Muscle of arm (tissue), 12 donors: Measurements from ENCODE around the gene DSCAM. TPM values are rescaled to one million over a fixed set of nuclear protein-coding genes. Genes with fewer than 3 reads are reported as not detected.

Experiments used
- DNase-seq: peaks from one replicate; pipeline ENCODE4 v3.0.0-alpha.2; 2013
- polyA plus RNA-seq, 12 donors: library from polyadenylated mRNA; unstranded; fragments of 120-200 nt; gene quantifications; one replicate each; pipeline ENCODE4 v1.2.1, GENCODE V29; 2013; ENCODE audit not compliant: insufficient read length in 12 of 12

DSCAM gene
- polyA plus RNA-seq, 12 donors = 0.54 to 2.2 (median 1.4) TPM; not detected in 1

- no peak for DNase-seq
Observed at GRCh38 chr21:40139636-40140035, 707.3 kb downstream of the DSCAM start.

- no peak for DNase-seq
Observed at GRCh38 chr21:40136571-40136970, 710.4 kb downstream of the DSCAM start.

GRCh38 chr21:40134731-40135492 lies 712.0 kb downstream of the DSCAM start:
- DNase-seq = no peak

- no peak for DNase-seq
Observed at GRCh38 chr21:40130476-40130875, 716.5 kb downstream of the DSCAM start.

GRCh38 chr21:40129809-40130208 lies 717.1 kb downstream of the DSCAM start:
- no peak for DNase-seq

- no peak for DNase-seq
Observed at GRCh38 chr21:40128891-40129290, 718.1 kb downstream of the DSCAM start.

GRCh38 chr21:40120940-40121575 lies 725.9 kb downstream of the DSCAM start:
- peak; percentile 51 for DNase-seq

- no peak for DNase-seq
Observed at GRCh38 chr21:40118527-40118926, 728.4 kb downstream of the DSCAM start.

GRCh38 chr21:40117236-40117635 lies 729.7 kb downstream of the DSCAM start:
- no peak for DNase-seq

GRCh38 chr21:40115775-40116174 lies 731.2 kb downstream of the DSCAM start:
- DNase-seq = no peak

GRCh38 chr21:40102682-40103081 lies 744.3 kb downstream of the DSCAM start:
- no peak for DNase-seq

GRCh38 chr21:40099809-40100208 lies 747.1 kb downstream of the DSCAM start:
- DNase-seq = no peak

- DNase-seq = no peak
Observed at GRCh38 chr21:40095477-40095876, 751.5 kb downstream of the DSCAM start.

GRCh38 chr21:40080385-40080784 lies 766.6 kb downstream of the DSCAM start:
- no peak for DNase-seq

- DNase-seq = no peak
Observed at GRCh38 chr21:40074710-40075109, 772.2 kb downstream of the DSCAM start.

- DNase-seq = no peak
Observed at GRCh38 chr21:40074198-40074597, 772.8 kb downstream of the DSCAM start.

GRCh38 chr21:40073642-40074041 lies 773.3 kb downstream of the DSCAM start:
- DNase-seq = no peak

- no peak for DNase-seq
Observed at GRCh38 chr21:40070871-40071270, 776.1 kb downstream of the DSCAM start.

GRCh38 chr21:40067751-40068150 lies 779.2 kb downstream of the DSCAM start:
- no peak for DNase-seq

- DNase-seq = no peak
Observed at GRCh38 chr21:40066221-40066620, 780.7 kb downstream of the DSCAM start.

- DNase-seq = no peak
Observed at GRCh38 chr21:40060083-40060677, 786.8 kb downstream of the DSCAM start.

- DNase-seq = no peak
Observed at GRCh38 chr21:40057331-40057730, 789.6 kb downstream of the DSCAM start.

GRCh38 chr21:40056031-40056430 lies 790.9 kb downstream of the DSCAM start:
- no peak for DNase-seq
